IMR-90 (cell line): ENCODE results near the gene FAM20C.

Experiments
- CEBPB ChIP-seq: IDR thresholded peaks from 2 replicates; pipeline ENCODE4 v1.6.1; 2012; ENCODE audit warnings: low read depth, low read length, improper control_type of control experiment
- CHD1 ChIP-seq: IDR thresholded peaks from 2 replicates; pipeline ENCODE4 v1.6.1; 2012; ENCODE audit warnings: low read depth, low read length, improper control_type of control experiment
- MXI1 ChIP-seq: IDR thresholded peaks from 2 replicates; pipeline ENCODE4 v1.6.1; 2012; ENCODE audit warnings: low read depth, mild to moderate bottlenecking, low read length, moderate library complexity, borderline replicate concordance
- POLR2A ChIP-seq: IDR thresholded peaks from 2 replicates; pipeline ENCODE4 v1.6.1; 2012; ENCODE audit warnings: mild to moderate bottlenecking, low read depth, low read length
- RCOR1 ChIP-seq: IDR thresholded peaks from 2 replicates; pipeline ENCODE4 v1.6.1; 2012; ENCODE audit warnings: mild to moderate bottlenecking, low read length, improper control_type of control experiment; ENCODE audit not compliant: insufficient replicate concordance
- TF ChIP-seq, protein P1 (sequence below): conservative IDR thresholded peaks from 2 replicates; pipeline ENCODE4 v1.5.1; 2012; ENCODE audit warnings: mild to moderate bottlenecking, low read depth, low read length, improper control_type of control experiment

DNA sequence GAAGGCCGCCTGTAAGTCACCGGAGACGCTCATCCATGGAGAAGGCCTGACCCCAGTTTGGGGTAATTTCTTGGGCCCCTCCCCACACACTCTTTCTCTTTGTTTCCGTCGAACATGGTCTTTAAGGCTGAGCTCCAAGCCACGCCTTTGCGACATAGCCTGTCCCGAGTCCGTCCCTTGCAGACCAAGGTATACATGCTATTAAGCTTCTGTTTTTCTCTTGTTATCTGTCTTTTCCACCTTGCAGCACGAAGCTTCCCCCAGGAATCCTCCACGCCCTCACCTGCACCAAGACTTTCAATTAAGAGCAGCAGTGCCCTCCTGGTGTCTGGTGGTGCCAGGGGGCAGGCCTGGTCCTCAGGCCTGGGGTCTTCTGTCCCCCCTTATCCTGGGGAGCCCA, 4.2 kb upstream of the FAM20C start:
- TF ChIP-seq, protein P1, sequence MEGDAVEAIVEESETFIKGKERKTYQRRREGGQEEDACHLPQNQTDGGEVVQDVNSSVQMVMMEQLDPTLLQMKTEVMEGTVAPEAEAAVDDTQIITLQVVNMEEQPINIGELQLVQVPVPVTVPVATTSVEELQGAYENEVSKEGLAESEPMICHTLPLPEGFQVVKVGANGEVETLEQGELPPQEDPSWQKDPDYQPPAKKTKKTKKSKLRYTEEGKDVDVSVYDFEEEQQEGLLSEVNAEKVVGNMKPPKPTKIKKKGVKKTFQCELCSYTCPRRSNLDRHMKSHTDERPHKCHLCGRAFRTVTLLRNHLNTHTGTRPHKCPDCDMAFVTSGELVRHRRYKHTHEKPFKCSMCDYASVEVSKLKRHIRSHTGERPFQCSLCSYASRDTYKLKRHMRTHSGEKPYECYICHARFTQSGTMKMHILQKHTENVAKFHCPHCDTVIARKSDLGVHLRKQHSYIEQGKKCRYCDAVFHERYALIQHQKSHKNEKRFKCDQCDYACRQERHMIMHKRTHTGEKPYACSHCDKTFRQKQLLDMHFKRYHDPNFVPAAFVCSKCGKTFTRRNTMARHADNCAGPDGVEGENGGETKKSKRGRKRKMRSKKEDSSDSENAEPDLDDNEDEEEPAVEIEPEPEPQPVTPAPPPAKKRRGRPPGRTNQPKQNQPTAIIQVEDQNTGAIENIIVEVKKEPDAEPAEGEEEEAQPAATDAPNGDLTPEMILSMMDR, result no peak
- no peak for TF ChIP-seq POLR2A
- no peak for TF ChIP-seq CEBPB
- TF ChIP-seq RCOR1, result no peak
- no peak for TF ChIP-seq CHD1
- TF ChIP-seq MXI1, result no peak
